K562 (cell line): Measurements from ENCODE around the gene STK11. TPM values are rescaled to one million over a fixed set of nuclear protein-coding genes. Genes with fewer than 3 reads are reported as not detected.

Experiments used
- MAX ChIP-seq: sonication (generic); formaldehyde crosslinking; IDR thresholded peaks from 2 replicates; pipeline ENCODE4 v1.9.0; 2022; ENCODE audit warnings: mild to moderate bottlenecking, missing genetic modification reagents
- STAT6 ChIP-seq: sonication (generic); formaldehyde crosslinking; IDR thresholded peaks from 2 replicates; pipeline ENCODE4 v1.8.1; 2023; ENCODE audit warnings: mild to moderate bottlenecking, missing genetic modification reagents
- ZNF766 ChIP-seq: fragments of 200-800 bp; sonication (Bioruptor generic); conservative IDR thresholded peaks from 2 replicates; pipeline ENCODE4 v1.6.1; 2016; ENCODE audit warnings: missing genetic modification characterization, missing compliant biosample characterization
- polyA plus RNA-seq, 8 experiments: library from polyadenylated mRNA; depleted of rRNA in 4 of 8; stranded (reverse) in 5 of 8; unstranded in 3 of 8; fragments of >200 nt; fragmentation: Nextera tagmentation in 2 of 8; fragmentation: Illumina TruSeq in 1 of 8; extraction: Ambion mirVana in 2 of 8; extraction: Trizol in 1 of 8; gene quantifications; 2 replicates each; pipeline versions ENCODE4 v1.2.1 to v1.2.3, GENCODE V29; 2011 to 2014; ENCODE audit warnings: inconsistent platforms in 1 of 8, missing spikeins in 1 of 8
- total RNA-seq, 7 experiments: library from RNA; depleted of rRNA in 6 of 7; stranded (reverse); fragments of >200 nt in 6 of 7; fragmentation: Illumina TruSeq in 2 of 7; extraction: Trizol in 2 of 7; gene quantifications; 2 replicates each; pipeline versions ENCODE4 v1.2.1 to v1.2.3, GENCODE V29; 2011 to 2021; ENCODE audit warnings: low replicate concordance in 1 of 7
- TF ChIP-seq, protein P1 (sequence below), 2 experiments: fragments of 450-650 bp in 1 of 2; sonication (generic) in 1 of 2; formaldehyde crosslinking in 1 of 2; IDR thresholded peaks; 2 replicates each; pipeline versions ENCODE4 v1.7.1 to v1.9.0; 2016 to 2022; ENCODE audit warnings: inconsistent platforms in 1 of 2, mild to moderate bottlenecking in 1 of 2, missing genetic modification reagents in 1 of 2
- TF ChIP-seq, protein P2 (sequence below), 2 experiments: IDR thresholded peaks in 1 of 2; conservative IDR thresholded peaks in 1 of 2; 2 replicates each; pipeline ENCODE4 v1.6.1; 2016; ENCODE audit warnings: low read depth in 2 of 2, mild to moderate bottlenecking in 1 of 2, missing compliant biosample characterization in 1 of 2, missing genetic modification characterization in 1 of 2, moderate library complexity in 1 of 2
- TF ChIP-seq, protein P3 (sequence below), 2 experiments: fragments of 450-650 bp; conservative IDR thresholded peaks; 2 replicates each; pipeline ENCODE4 v1.6.1; 2017; ENCODE audit warnings: mild to moderate bottlenecking in 2 of 2, moderate library complexity in 2 of 2

STK11 gene
- total and polyA plus RNA-seq, 9 of the 15 experiments (the other 6 are each of a cell fraction or from before 2014, with no cell fraction given), result 0.15 to 96.5 (median 31.7) TPM

DNA sequence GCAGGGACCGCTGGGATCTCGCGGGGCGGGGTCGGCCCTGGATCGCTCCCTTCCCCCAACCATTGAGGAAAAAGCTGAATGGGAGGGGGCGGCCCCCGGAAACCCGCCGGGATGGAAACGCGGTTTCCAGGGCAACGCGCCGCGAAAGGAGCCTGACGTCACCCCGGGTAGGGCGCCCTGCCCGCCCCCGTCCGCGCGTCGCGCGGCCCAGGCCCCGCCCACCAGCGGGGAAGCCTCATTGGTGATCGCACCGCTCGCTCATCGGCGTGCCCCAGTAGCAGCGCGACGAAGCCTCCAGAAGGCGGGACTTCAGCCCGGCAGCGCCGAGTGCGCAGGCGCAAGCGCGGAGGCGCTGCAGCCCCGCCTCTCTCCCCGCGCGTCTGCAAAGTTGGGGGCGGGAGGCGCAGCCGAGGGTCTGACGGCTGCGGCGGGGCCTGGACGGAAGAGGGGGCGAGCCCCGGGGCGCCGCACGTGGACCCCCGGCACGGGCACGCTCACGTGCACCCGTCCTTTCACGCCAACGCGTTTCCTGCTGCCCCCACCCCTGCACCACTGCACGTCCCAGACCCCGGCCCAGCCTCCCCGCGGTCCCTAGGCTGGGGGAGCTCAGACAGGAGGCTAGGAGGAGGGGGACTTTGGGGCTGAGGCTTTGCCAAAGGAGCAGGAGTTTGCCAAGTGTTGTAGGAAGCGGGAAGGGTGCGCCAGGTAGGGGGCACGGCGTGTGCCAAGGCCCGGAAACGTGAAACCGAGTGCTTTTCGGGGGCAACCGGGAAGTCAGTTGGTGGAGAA lies 55.4 kb downstream of the STK11 start (continued):
- TF ChIP-seq STAT6 (CRISPR knock-in tag) (no peak), ZNF766 (CRISPR knock-in tag) (no peak), MAX (CRISPR knock-in tag) (peak; percentile 63; the same call in 1 of the 2 replicates)
- TF ChIP-seq, protein P1, sequence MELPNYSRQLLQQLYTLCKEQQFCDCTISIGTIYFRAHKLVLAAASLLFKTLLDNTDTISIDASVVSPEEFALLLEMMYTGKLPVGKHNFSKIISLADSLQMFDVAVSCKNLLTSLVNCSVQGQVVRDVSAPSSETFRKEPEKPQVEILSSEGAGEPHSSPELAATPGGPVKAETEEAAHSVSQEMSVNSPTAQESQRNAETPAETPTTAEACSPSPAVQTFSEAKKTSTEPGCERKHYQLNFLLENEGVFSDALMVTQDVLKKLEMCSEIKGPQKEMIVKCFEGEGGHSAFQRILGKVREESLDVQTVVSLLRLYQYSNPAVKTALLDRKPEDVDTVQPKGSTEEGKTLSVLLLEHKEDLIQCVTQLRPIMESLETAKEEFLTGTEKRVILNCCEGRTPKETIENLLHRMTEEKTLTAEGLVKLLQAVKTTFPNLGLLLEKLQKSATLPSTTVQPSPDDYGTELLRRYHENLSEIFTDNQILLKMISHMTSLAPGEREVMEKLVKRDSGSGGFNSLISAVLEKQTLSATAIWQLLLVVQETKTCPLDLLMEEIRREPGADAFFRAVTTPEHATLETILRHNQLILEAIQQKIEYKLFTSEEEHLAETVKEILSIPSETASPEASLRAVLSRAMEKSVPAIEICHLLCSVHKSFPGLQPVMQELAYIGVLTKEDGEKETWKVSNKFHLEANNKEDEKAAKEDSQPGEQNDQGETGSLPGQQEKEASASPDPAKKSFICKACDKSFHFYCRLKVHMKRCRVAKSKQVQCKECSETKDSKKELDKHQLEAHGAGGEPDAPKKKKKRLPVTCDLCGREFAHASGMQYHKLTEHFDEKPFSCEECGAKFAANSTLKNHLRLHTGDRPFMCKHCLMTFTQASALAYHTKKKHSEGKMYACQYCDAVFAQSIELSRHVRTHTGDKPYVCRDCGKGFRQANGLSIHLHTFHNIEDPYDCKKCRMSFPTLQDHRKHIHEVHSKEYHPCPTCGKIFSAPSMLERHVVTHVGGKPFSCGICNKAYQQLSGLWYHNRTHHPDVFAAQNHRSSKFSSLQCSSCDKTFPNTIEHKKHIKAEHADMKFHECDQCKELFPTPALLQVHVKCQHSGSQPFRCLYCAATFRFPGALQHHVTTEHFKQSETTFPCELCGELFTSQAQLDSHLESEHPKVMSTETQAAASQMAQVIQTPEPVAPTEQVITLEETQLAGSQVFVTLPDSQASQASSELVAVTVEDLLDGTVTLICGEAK (IDR thresholded peaks at IDR 0.05), result 0 out of 2 replicates have a peak, but pooled peaks have one; percentile 11
- TF ChIP-seq, protein P1 (CRISPR knock-in tag; IDR thresholded peaks at IDR 0.05), result no peak
- TF ChIP-seq, protein P2, sequence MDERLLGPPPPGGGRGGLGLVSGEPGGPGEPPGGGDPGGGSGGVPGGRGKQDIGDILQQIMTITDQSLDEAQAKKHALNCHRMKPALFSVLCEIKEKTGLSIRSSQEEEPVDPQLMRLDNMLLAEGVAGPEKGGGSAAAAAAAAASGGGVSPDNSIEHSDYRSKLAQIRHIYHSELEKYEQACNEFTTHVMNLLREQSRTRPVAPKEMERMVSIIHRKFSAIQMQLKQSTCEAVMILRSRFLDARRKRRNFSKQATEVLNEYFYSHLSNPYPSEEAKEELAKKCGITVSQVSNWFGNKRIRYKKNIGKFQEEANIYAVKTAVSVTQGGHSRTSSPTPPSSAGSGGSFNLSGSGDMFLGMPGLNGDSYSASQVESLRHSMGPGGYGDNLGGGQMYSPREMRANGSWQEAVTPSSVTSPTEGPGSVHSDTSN (CRISPR knock-in tag; IDR thresholded peaks at IDR 0.05; ENCODE audit: low read depth), result peak; percentile 93
- TF ChIP-seq, protein P2 (tag; conservative IDR thresholded peaks at IDR 0.05; ENCODE audit: low read depth), result peak; percentile 76
- TF ChIP-seq, protein P3, sequence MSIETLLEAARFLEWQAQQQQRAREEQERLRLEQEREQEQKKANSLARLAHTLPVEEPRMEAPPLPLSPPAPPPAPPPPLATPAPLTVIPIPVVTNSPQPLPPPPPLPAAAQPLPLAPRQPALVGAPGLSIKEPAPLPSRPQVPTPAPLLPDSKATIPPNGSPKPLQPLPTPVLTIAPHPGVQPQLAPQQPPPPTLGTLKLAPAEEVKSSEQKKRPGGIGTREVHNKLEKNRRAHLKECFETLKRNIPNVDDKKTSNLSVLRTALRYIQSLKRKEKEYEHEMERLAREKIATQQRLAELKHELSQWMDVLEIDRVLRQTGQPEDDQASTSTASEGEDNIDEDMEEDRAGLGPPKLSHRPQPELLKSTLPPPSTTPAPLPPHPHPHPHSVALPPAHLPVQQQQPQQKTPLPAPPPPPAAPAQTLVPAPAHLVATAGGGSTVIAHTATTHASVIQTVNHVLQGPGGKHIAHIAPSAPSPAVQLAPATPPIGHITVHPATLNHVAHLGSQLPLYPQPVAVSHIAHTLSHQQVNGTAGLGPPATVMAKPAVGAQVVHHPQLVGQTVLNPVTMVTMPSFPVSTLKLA (conservative IDR thresholded peaks at IDR 0.05), result peak; percentile 30 to 69; a peak in 3 of 4 replicates
